IMR-90 (cell line): ENCODE data around the gene C9orf152. TPM values are rescaled to one million over a fixed set of nuclear protein-coding genes. Genes with fewer than 3 reads are reported as not detected.

Experiments used
- ATAC-seq: fragments of 200-7000 bp; cut with Tn5 transposase; 2 replicates; pipeline ENCODE4 v1.9.1; 2020; ENCODE audit warnings: low read depth, mild to moderate bottlenecking, moderate library complexity
- BruUV-seq: library from RNA; stranded (reverse); fragments of 400-500 nt; replicated peaks from 2 replicates; lab custom pipeline; 2021; lab: Mats Ljungman, UMichigan
- CTCF ChIA-PET: fragments of 300-600 bp; formaldehyde crosslinking; extraction: SDS; loops from one replicate; lab custom pipeline; 2021; ENCODE audit warnings: antibody characterized with exemption; lab: Yijun Ruan, JAX
- POLR2A ChIA-PET: fragments of 300-600 bp; sonication (Branson Sonifier 250); formaldehyde crosslinking; loops from one replicate; lab custom pipeline; 2022; ENCODE audit warnings: antibody characterized with exemption; ENCODE audit not compliant: unreplicated experiment; lab: Charles Lee
- DNase-seq: peaks from one replicate; pipeline ENCODE4 v3.0.0; 2013
- H2AFZ ChIP-seq: replicated peaks from 2 replicates; pipeline ENCODE3; 2013; ENCODE audit warnings: low read length, mild to moderate bottlenecking; ENCODE audit not compliant: poor library complexity
- H2AK5ac ChIP-seq: 2 replicates; pipeline ENCODE4 v1.6.1; 2013; ENCODE audit warnings: low read depth, low read length, inconsistent platforms
- H2AK9ac ChIP-seq: replicated peaks from 2 replicates; pipeline ENCODE3; 2013; ENCODE audit warnings: mild to moderate bottlenecking, low read depth, low read length, moderate library complexity; ENCODE audit not compliant: poor library complexity
- H2BK120ac ChIP-seq: 2 replicates; pipeline ENCODE4 v1.6.1; 2013; ENCODE audit warnings: low read depth, low read length, inconsistent platforms
- H2BK15ac ChIP-seq: 3 replicates; pipeline ENCODE4 v1.6.1; 2013; ENCODE audit warnings: low read depth, low read length, inconsistent platforms
- H2BK20ac ChIP-seq: 2 replicates; pipeline ENCODE4 v1.6.1; 2013; ENCODE audit warnings: low read depth, mild to moderate bottlenecking, inconsistent platforms, low read length, moderate library complexity
- H2BK5ac ChIP-seq: 2 replicates; pipeline ENCODE4 v1.6.1; 2013; ENCODE audit warnings: mild to moderate bottlenecking, low read depth, low read length, inconsistent platforms; ENCODE audit not compliant: poor library complexity, severe bottlenecking
- H3K14ac ChIP-seq: replicated peaks from 2 replicates; pipeline ENCODE4 v1.6.1; 2013; ENCODE audit warnings: low read depth, low read length, inconsistent platforms
- H3K18ac ChIP-seq: 2 replicates; pipeline ENCODE4 v1.6.1; 2013; ENCODE audit warnings: low read depth, low read length, control low read depth
- H3K23ac ChIP-seq: 2 replicates; pipeline ENCODE4 v1.6.1; 2013; ENCODE audit warnings: low read depth, low read length, inconsistent platforms
- H3K27ac ChIP-seq: 2 replicates; pipeline ENCODE4 v1.5.1; 2013; ENCODE audit warnings: mild to moderate bottlenecking, control low read depth, low read length; ENCODE audit not compliant: insufficient read depth
- H3K27me3 ChIP-seq: 2 replicates; pipeline ENCODE4 v1.6.1; 2013; ENCODE audit warnings: low read length; ENCODE audit not compliant: control insufficient read depth, insufficient read depth
- H3K36me3 ChIP-seq: 2 replicates; pipeline ENCODE4 v1.6.1; 2013; ENCODE audit warnings: low read length, mixed read lengths; ENCODE audit not compliant: control insufficient read depth, insufficient read depth
- H3K4ac ChIP-seq: 2 replicates; pipeline ENCODE4 v1.6.1; 2013; ENCODE audit warnings: low read depth, low read length, inconsistent platforms
- H3K4me1 ChIP-seq: 2 replicates; pipeline ENCODE4 v1.6.1; 2013; ENCODE audit warnings: low read length, mixed read lengths; ENCODE audit not compliant: control insufficient read depth, insufficient read depth
- H3K4me2 ChIP-seq: 2 replicates; pipeline ENCODE4 v1.6.1; 2013; ENCODE audit warnings: low read depth, mild to moderate bottlenecking, control low read depth, low read length, moderate library complexity
- H3K4me3 ChIP-seq: 2 replicates; pipeline ENCODE4 v1.5.1; 2013; ENCODE audit warnings: low read depth, mild to moderate bottlenecking, control low read depth, low read length, moderate library complexity; ENCODE audit not compliant: insufficient read depth
- H3K56ac ChIP-seq: 2 replicates; pipeline ENCODE4 v1.6.1; 2013; ENCODE audit warnings: low read length, inconsistent platforms; ENCODE audit not compliant: insufficient read depth; ENCODE audit errors: extremely low read depth
- H3K79me1 ChIP-seq, 2 experiments: 2 replicates each; pipeline ENCODE4 v1.6.1; 2013; ENCODE audit warnings: low read length in 2 of 2, inconsistent platforms in 1 of 2, low read depth in 1 of 2
- H3K9ac ChIP-seq: 2 replicates; pipeline ENCODE4 v1.6.1; 2013; ENCODE audit warnings: low read depth, low read length, control low read depth
- H3K9me1 ChIP-seq: 2 replicates; pipeline ENCODE4 v1.6.1; 2013; ENCODE audit warnings: low read length, inconsistent platforms; ENCODE audit not compliant: insufficient read depth
- H3K9me3 ChIP-seq: 2 replicates; pipeline ENCODE4 v1.6.1; 2013; ENCODE audit warnings: low read length; ENCODE audit not compliant: control insufficient read depth, insufficient read depth
- H4K20me1 ChIP-seq: 2 replicates; pipeline ENCODE4 v1.6.1; 2013; ENCODE audit warnings: low read length, inconsistent platforms; ENCODE audit not compliant: insufficient read depth
- H4K5ac ChIP-seq: 2 replicates; pipeline ENCODE4 v1.6.1; 2013; ENCODE audit warnings: mild to moderate bottlenecking, low read depth, low read length, control low read depth
- H4K8ac ChIP-seq, 2 experiments: 2 replicates each; pipeline ENCODE4 v1.6.1; 2013; ENCODE audit warnings: low read depth in 2 of 2, low read length in 2 of 2, control low read depth in 1 of 2, inconsistent platforms in 1 of 2
- H4K91ac ChIP-seq: 2 replicates; pipeline ENCODE4 v1.6.1; 2013; ENCODE audit warnings: low read depth, low read length, inconsistent platforms; ENCODE audit not compliant: insufficient read depth
- CTCF ChIP-seq: conservative IDR thresholded peaks from 2 replicates; pipeline ENCODE4 v1.5.1; 2012; ENCODE audit warnings: mild to moderate bottlenecking, low read depth, low read length, improper control_type of control experiment
- NFE2L2 ChIP-seq: fragments of 150-350 bp; IDR thresholded peaks from 2 replicates; pipeline ENCODE4 v1.6.1; 2016; ENCODE audit warnings: low read depth, mild to moderate bottlenecking, low read length
- WGBS, 2 experiments: methylation state at CpG; one replicate each; pipeline versions ENCODE4 v1.1.5 to v1.1.7; 2013; ENCODE audit warnings: missing lambda C conversion rate in 2 of 2; ENCODE audit not compliant: insufficient read length in 1 of 2; ENCODE audit errors: extremely low coverage in 2 of 2; 5-methylcytosine and 5-hydroxymethylcytosine counted together
- dilution Hi-C: fragments of 300-500 bp; cut with HindIII; formaldehyde crosslinking; loops from one replicate; pipeline ENCODE4 v1.14.3; 2018; ENCODE audit warnings: low sequenced_read_pairs; ENCODE audit not compliant: unreplicated experiment
- in situ Hi-C: fragments of 300-500 bp; cut with MboI; formaldehyde crosslinking; loops from 3 replicates; pipeline ENCODE4 v1.14.3; 2019; ENCODE audit warnings: low sequenced_read_pairs, inconsistent platforms, mixed read lengths
- intact Hi-C: fragments of 100-400 bp; cut with micrococcal nuclease; formaldehyde crosslinking; loops from 2 replicates; pipeline ENCODE4 v1.10.0; 2022
- polyA plus RNA-seq, 3 experiments: library from polyadenylated mRNA; depleted of rRNA; stranded (reverse); fragments of >200 nt; gene quantifications; 2 replicates each; pipeline ENCODE4 v1.2.3, GENCODE V29; 2012; ENCODE audit warnings: low replicate concordance in 1 of 3
- total RNA-seq: library from RNA; depleted of rRNA; stranded (reverse); fragments of >200 nt; gene quantifications from 2 replicates; pipeline ENCODE4 v1.2.3, GENCODE V29; 2012

C9orf152 gene
- total and polyA plus RNA-seq, 2 of the 4 experiments (the other 2 are of a cell fraction): not detected

- Histone ChIP-seq H3K14ac (no peak overlapping the region), H2AK9ac (no peak overlapping the region), H4K91ac (no peak overlapping the region), H2AFZ (no peak overlapping the region), H4K5ac (no peak overlapping the region), H3K79me1 (no peaks in the 10 kb centered on the region), H3K18ac (no peak overlapping the region), H3K4me2 (no peak overlapping the region), H3K4me1 (no peaks in the 10 kb centered on the region; the same call in 1 of the 2 replicates), H2BK120ac (no peak overlapping the region), H3K36me3 (no peaks in the 10 kb centered on the region), H3K4ac (no peak overlapping the region), H2AK5ac (no peak overlapping the region), H2BK15ac (no peak overlapping the region), H3K9ac (no peak overlapping the region), H2BK5ac (no peak overlapping the region), H3K27ac (no peak overlapping the region), H2BK20ac (no peak overlapping the region), H3K27me3 (no peaks in the 10 kb centered on the region), H3K23ac (no peak overlapping the region), H4K20me1 (no peaks in the 10 kb centered on the region), H3K4me3 (no peak overlapping the region), H3K9me1 (no peaks in the 10 kb centered on the region), H4K8ac (no peak overlapping the region), H3K56ac (no peak overlapping the region), H3K9me3 (no peaks in the 10 kb centered on the region)
- DNase-seq (no peak), ATAC-seq (no peak)
- TF ChIP-seq CTCF (no peak), NFE2L2 (no peak)
- intact Hi-C loops: no loop called here
- POLR2A ChIA-PET: no interaction called here
- CTCF ChIA-PET: no interaction called here
- in situ Hi-C loops: no loop called here
- dilution Hi-C loops: no loop called here
- no CpG with 5 or more reads among the region's 2 CpGs for WGBS, 2 experiments
- BruUV-seq: no TSS peak
Observed at GRCh38 chr9:110228321-110228720, 20.4 kb upstream of the C9orf152 start.
